ENCODE results near the gene ZNF511.
"Not testable (repeated sequence)": the region's sequence is repeated elsewhere in the genome, so short reads cannot be mapped to it uniquely, and the experiment has no call there.

Gene ZNF511

GRCh38 chr10:133265052-133265451 lies 43.7 kb upstream of the ZNF511 start:
- not testable (repeated sequence) for H2AK5ac ChIP-seq (ENCODE audit: low read depth, low read length); H3K9ac ChIP-seq (ENCODE audit: low read depth, low read length, poor library complexity); H2AFZ ChIP-seq (ENCODE audit: low read length); H2BK120ac ChIP-seq (ENCODE audit: low read depth, low read length); DNase-seq (ENCODE audit: low spot score); H3K4ac ChIP-seq (ENCODE audit: low read length); H3K23ac ChIP-seq (ENCODE audit: low read depth, low read length, poor library complexity); H2BK5ac ChIP-seq (ENCODE audit: low read length); H3K79me1 ChIP-seq (ENCODE audit: low read depth, low read length); H2BK12ac ChIP-seq (ENCODE audit: low read length); H3K36me3 ChIP-seq (replicated peaks in 1 of 2; ENCODE audit: control insufficient read depth in 2 of 2, insufficient read depth in 2 of 2, low read length in 2 of 2); H3K27ac ChIP-seq (replicated peaks; ENCODE audit: low read length); H3K14ac ChIP-seq (ENCODE audit: low read length); H4K8ac ChIP-seq (ENCODE audit: low read depth, low read length); H3K4me2 ChIP-seq (ENCODE audit: insufficient read depth, low read length, poor library complexity, severe bottlenecking); H2BK15ac ChIP-seq (ENCODE audit: low read length); H3K4me3 ChIP-seq (ENCODE audit: low read length in 2 of 2); H4K91ac ChIP-seq (ENCODE audit: low read depth, low read length, poor library complexity); H3K27me3 ChIP-seq (ENCODE audit: control insufficient read depth in 3 of 3, insufficient read depth in 3 of 3, low read depth in 1 of 3, low read length in 3 of 3); H3K9me3 ChIP-seq (replicated peaks in 1 of 2; ENCODE audit: control insufficient read depth in 2 of 2, insufficient read depth in 1 of 2, low read depth in 1 of 2, low read length in 2 of 2); H3K18ac ChIP-seq (ENCODE audit: low read length)
- H3K4me1 ChIP-seq (ENCODE audit: control insufficient read depth in 2 of 2, insufficient read depth in 1 of 2, low read depth in 1 of 2, low read length in 2 of 2): peaks cover 11 to 21% of the 10 kb centered on the region in 2 donors
- no CpG with 5 or more reads among the region's 10 CpGs for WGBS, 2 donors (ENCODE audit: extremely low coverage in 2 of 2, insufficient read length in 2 of 2, insufficient replicate concordance in 1 of 2)

GRCh38 chr10:133266056-133266795 lies 42.5 kb upstream of the ZNF511 start:
- no CpG with 5 or more reads among the region's 21 CpGs for WGBS, 2 donors (ENCODE audit: extremely low coverage in 2 of 2, insufficient read length in 2 of 2, insufficient replicate concordance in 1 of 2)

DNA sequence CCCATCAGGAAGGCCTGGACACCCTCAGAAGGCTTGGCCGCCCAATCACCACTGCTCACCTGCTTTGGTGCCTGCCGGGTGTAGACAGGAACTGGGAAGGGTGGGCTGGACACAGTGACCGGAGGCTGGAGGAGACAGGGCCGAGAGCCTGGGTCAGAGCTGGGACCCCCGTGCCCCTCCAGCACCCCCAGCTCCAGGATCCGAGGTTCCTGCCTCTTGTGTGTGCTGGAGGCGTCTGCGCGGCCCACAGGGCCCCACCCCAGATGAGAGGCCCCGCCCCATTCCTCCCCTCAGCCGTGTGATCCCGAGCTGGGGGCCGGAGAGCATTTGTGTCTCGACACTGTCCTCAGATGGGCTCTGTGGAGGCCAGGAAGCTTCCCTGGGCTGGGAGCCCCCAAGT lies 41.4 kb upstream of the ZNF511 start:
- Histone ChIP-seq H2BK12ac (ENCODE audit: low read length) (no peak overlapping the region), H2BK5ac (ENCODE audit: low read length) (peak overlapping the region; percentile 82), H3K79me1 (ENCODE audit: low read depth, low read length) (peaks cover 2% of the 10 kb centered on the region), H3K27me3 (ENCODE audit: control insufficient read depth in 3 of 3, insufficient read depth in 3 of 3, low read depth in 1 of 3, low read length in 3 of 3) (peaks cover 0 to 5% (median 0%) of the 10 kb centered on the region in 3 experiments), H3K9ac (ENCODE audit: low read depth, low read length, poor library complexity) (no peak overlapping the region), H4K91ac (ENCODE audit: low read depth, low read length, poor library complexity) (no peak overlapping the region), H3K9me3 (replicated peaks in 1 of 2; ENCODE audit: control insufficient read depth in 2 of 2, insufficient read depth in 1 of 2, low read depth in 1 of 2, low read length in 2 of 2) (no peaks in the 10 kb centered on the region), H4K8ac (ENCODE audit: low read depth, low read length) (peak overlapping the region; percentile 65), H3K23ac (ENCODE audit: low read depth, low read length, poor library complexity) (no peak overlapping the region), H3K4me2 (ENCODE audit: insufficient read depth, low read length, poor library complexity, severe bottlenecking) (no peak overlapping the region), H2AFZ (ENCODE audit: low read length) (no peak overlapping the region), H3K27ac (replicated peaks; ENCODE audit: low read length) (no peak overlapping the region), H3K4me1 (ENCODE audit: control insufficient read depth in 2 of 2, insufficient read depth in 1 of 2, low read depth in 1 of 2, low read length in 2 of 2) (peaks cover 6 to 13% of the 10 kb centered on the region in 2 donors), H2BK120ac (ENCODE audit: low read depth, low read length) (no peak overlapping the region), H3K4ac (ENCODE audit: low read length) (no peak overlapping the region), H2BK15ac (ENCODE audit: low read length) (peak overlapping the region; percentile 94), H3K14ac (ENCODE audit: low read length) (no peak overlapping the region), H3K36me3 (replicated peaks in 1 of 2; ENCODE audit: control insufficient read depth in 2 of 2, insufficient read depth in 2 of 2, low read length in 2 of 2) (no peaks in the 10 kb centered on the region), H3K18ac (ENCODE audit: low read length) (no peak overlapping the region), H3K4me3 (ENCODE audit: low read length in 2 of 2) (no peak overlapping the region), H2AK5ac (ENCODE audit: low read depth, low read length) (no peak overlapping the region)
- no CpG with 5 or more reads among the region's 14 CpGs for WGBS, 2 donors (ENCODE audit: extremely low coverage in 2 of 2, insufficient read length in 2 of 2, insufficient replicate concordance in 1 of 2)
- no peak for DNase-seq (ENCODE audit: low spot score)

More at GRCh38 chr10:133266056-133266795, 42.5 kb upstream of the ZNF511 start:
- Histone ChIP-seq H3K27me3 (ENCODE audit: control insufficient read depth in 3 of 3, insufficient read depth in 3 of 3, low read depth in 1 of 3, low read length in 3 of 3) (peaks cover 0 to 5% (median under 1%) of the 10 kb centered on the region in 3 experiments), H2AK5ac (ENCODE audit: low read depth, low read length) (peak overlapping the region; percentile 81), H3K27ac (replicated peaks; ENCODE audit: low read length) (no peak overlapping the region), H2BK15ac (ENCODE audit: low read length) (peak overlapping the region; percentile 94), H2BK120ac (ENCODE audit: low read depth, low read length) (no peak overlapping the region), H3K4me2 (ENCODE audit: insufficient read depth, low read length, poor library complexity, severe bottlenecking) (no peak overlapping the region), H4K8ac (ENCODE audit: low read depth, low read length) (no peak overlapping the region), H4K91ac (ENCODE audit: low read depth, low read length, poor library complexity) (no peak overlapping the region), H3K14ac (ENCODE audit: low read length) (peak overlapping the region; percentile 71), H3K36me3 (replicated peaks in 1 of 2; ENCODE audit: control insufficient read depth in 2 of 2, insufficient read depth in 2 of 2, low read length in 2 of 2) (no peaks in the 10 kb centered on the region), H3K79me1 (ENCODE audit: low read depth, low read length) (no peaks in the 10 kb centered on the region), H3K9me3 (replicated peaks in 1 of 2; ENCODE audit: control insufficient read depth in 2 of 2, insufficient read depth in 1 of 2, low read depth in 1 of 2, low read length in 2 of 2) (no peaks in the 10 kb centered on the region), H3K4ac (ENCODE audit: low read length) (no peak overlapping the region), H3K4me3 (ENCODE audit: low read length in 2 of 2) (no peak overlapping the region), H2BK5ac (ENCODE audit: low read length) (no peak overlapping the region), H2AFZ (ENCODE audit: low read length) (no peak overlapping the region), H3K23ac (ENCODE audit: low read depth, low read length, poor library complexity) (no peak overlapping the region), H2BK12ac (ENCODE audit: low read length) (peak overlapping the region; percentile 58), H3K9ac (ENCODE audit: low read depth, low read length, poor library complexity) (no peak overlapping the region), H3K18ac (ENCODE audit: low read length) (peak overlapping the region; percentile 48), H3K4me1 (ENCODE audit: control insufficient read depth in 2 of 2, insufficient read depth in 1 of 2, low read depth in 1 of 2, low read length in 2 of 2) (peaks cover 7 to 15% of the 10 kb centered on the region in 2 donors)
- DNase-seq (ENCODE audit: low spot score): no peak

- Histone ChIP-seq H4K8ac (ENCODE audit: low read depth, low read length) (no peak overlapping the region), H3K18ac (ENCODE audit: low read length) (no peak overlapping the region), H3K27me3 (ENCODE audit: control insufficient read depth in 3 of 3, insufficient read depth in 3 of 3, low read depth in 1 of 3, low read length in 3 of 3) (peaks cover 0 to under 1% (median 0%) of the 10 kb centered on the region in 3 experiments), H2BK15ac (ENCODE audit: low read length) (no peak overlapping the region), H3K9ac (ENCODE audit: low read depth, low read length, poor library complexity) (no peak overlapping the region), H2BK5ac (ENCODE audit: low read length) (peak overlapping the region; percentile 75), H2BK12ac (ENCODE audit: low read length) (no peak overlapping the region), H2AFZ (ENCODE audit: low read length) (no peak overlapping the region), H3K23ac (ENCODE audit: low read depth, low read length, poor library complexity) (peak overlapping the region; percentile 31), H3K36me3 (replicated peaks in 1 of 2; ENCODE audit: control insufficient read depth in 2 of 2, insufficient read depth in 2 of 2, low read length in 2 of 2) (no peaks in the 10 kb centered on the region), H2AK5ac (ENCODE audit: low read depth, low read length) (peak overlapping the region; percentile 94), H3K27ac (replicated peaks; ENCODE audit: low read length) (no peak overlapping the region), H2BK120ac (ENCODE audit: low read depth, low read length) (no peak overlapping the region), H3K4ac (ENCODE audit: low read length) (peak overlapping the region; percentile 76), H3K4me1 (ENCODE audit: control insufficient read depth in 2 of 2, insufficient read depth in 1 of 2, low read depth in 1 of 2, low read length in 2 of 2) (peaks cover under 1 to 7% of the 10 kb centered on the region in 2 donors), H3K4me3 (ENCODE audit: low read length in 2 of 2) (no peak overlapping the region), H4K91ac (ENCODE audit: low read depth, low read length, poor library complexity) (no peak overlapping the region), H3K14ac (ENCODE audit: low read length) (peak overlapping the region; percentile 82), H3K79me1 (ENCODE audit: low read depth, low read length) (peaks cover 2% of the 10 kb centered on the region), H3K9me3 (replicated peaks in 1 of 2; ENCODE audit: control insufficient read depth in 2 of 2, insufficient read depth in 1 of 2, low read depth in 1 of 2, low read length in 2 of 2) (no peaks in the 10 kb centered on the region), H3K4me2 (ENCODE audit: insufficient read depth, low read length, poor library complexity, severe bottlenecking) (no peak overlapping the region)
- no CpG with 5 or more reads among the region's 22 CpGs for WGBS, 2 donors (ENCODE audit: extremely low coverage in 2 of 2, insufficient read length in 2 of 2, insufficient replicate concordance in 1 of 2)
- DNase-seq (ENCODE audit: low spot score): no peak
Observed at GRCh38 chr10:133267829-133268228, 40.9 kb upstream of the ZNF511 start.

All from neuronal stem cell (in vitro differentiated cells).